SK-N-SH treated with all-trans-retinoic acid at 6 μM for 48 hours (cell line): ENCODE results near the gene CFAP97D1.

ENCODE experiments used
- ARNTL ChIP-seq: fragments of 450-650 bp; formaldehyde crosslinking; IDR thresholded peaks from 2 replicates; pipeline ENCODE4 v1.5.0; 2020; ENCODE audit warnings: low read depth, mild to moderate bottlenecking, moderate library complexity, borderline replicate concordance
- ESRRG ChIP-seq: fragments of 250-450 bp; sonication (Bioruptor Pico); IDR thresholded peaks from 2 replicates; pipeline ENCODE4 v1.6.1; 2021; ENCODE audit warnings: mild to moderate bottlenecking
- GLIS3 ChIP-seq: fragments of 250-450 bp; sonication (Bioruptor Pico); IDR thresholded peaks from 2 replicates; pipeline ENCODE4 v1.5.0; 2020; ENCODE audit warnings: mild to moderate bottlenecking, moderate library complexity
- POU6F1 ChIP-seq: fragments of 250-450 bp; sonication (Bioruptor Pico); IDR thresholded peaks from 2 replicates; pipeline ENCODE4 v1.8.0; 2021; ENCODE audit warnings: low read depth, mild to moderate bottlenecking, moderate library complexity, borderline replicate concordance
- TCF4 ChIP-seq: fragments of 250-450 bp; sonication (Bioruptor Pico); IDR thresholded peaks from 2 replicates; pipeline ENCODE4 v1.8.0; 2021; ENCODE audit warnings: mild to moderate bottlenecking, moderate library complexity, borderline replicate concordance
- ZFP3 ChIP-seq: fragments of 250-450 bp; sonication (Bioruptor Pico); IDR thresholded peaks from 2 replicates; pipeline ENCODE4 v1.5.0; 2020; ENCODE audit warnings: mild to moderate bottlenecking, moderate library complexity
- ZNF8 ChIP-seq: fragments of 450-650 bp; formaldehyde crosslinking; IDR thresholded peaks from 2 replicates; pipeline ENCODE4 v1.5.0; 2020; ENCODE audit warnings: mild to moderate bottlenecking, moderate library complexity

DNA sequence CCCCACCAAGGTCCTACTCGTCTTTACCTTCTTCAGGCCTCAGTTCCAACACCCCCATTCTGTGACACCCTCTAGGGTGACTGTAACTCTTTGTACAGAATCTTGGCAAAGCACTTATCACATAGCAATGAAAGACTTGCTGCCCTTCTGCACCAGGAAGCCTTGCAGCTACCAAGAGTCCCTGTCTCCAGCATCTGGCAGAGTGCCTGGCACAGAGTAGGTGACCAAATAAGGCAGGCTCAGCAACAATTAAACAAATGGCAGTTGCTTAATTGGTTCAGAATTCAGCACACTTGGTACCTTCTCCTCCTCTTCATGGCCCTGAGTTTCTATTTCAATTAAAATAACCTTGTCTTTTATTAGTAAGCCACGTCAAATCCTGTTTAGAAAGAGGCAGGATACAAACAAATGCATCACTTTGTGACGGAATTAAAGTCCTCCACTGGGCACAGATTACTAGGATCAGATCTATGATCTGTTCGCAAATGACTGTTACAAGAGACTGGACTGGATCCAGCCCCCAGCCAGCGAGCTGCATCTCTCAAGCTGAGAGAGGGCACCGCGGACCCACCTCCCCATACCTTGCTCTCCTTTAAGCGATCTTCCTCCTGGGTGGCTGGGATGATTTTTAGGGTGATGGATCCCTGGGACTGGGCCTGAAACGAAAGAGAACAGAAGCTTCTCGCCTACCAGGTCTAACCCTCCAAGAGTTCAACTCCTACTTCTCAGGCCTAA lies 43.3 kb downstream of the CFAP97D1 start:
- TF ChIP-seq ZNF8 (CRISPR knock-in tag) (no peak), ZFP3 (CRISPR knock-in tag) (no peak), GLIS3 (CRISPR knock-in tag) (no peak), ESRRG (no peak), TCF4 (CRISPR knock-in tag) (no peak), POU6F1 (CRISPR knock-in tag) (no peak), ARNTL (CRISPR knock-in tag) (no peak)
